NT2/D1 (cell line): ENCODE data around the gene PELI1.

Experiments
- SUZ12 ChIP-seq: IDR thresholded peaks from 2 replicates; pipeline ENCODE4 v1.6.1; 2011; ENCODE audit not compliant: insufficient read length, insufficient read depth; ENCODE audit errors: extremely low read depth
- YY1 ChIP-seq: IDR thresholded peaks from 2 replicates; pipeline ENCODE4 v1.6.1; 2011; ENCODE audit not compliant: insufficient read length, insufficient read depth
- ZNF274 ChIP-seq: IDR thresholded peaks from 2 replicates; pipeline ENCODE4 v1.6.1; 2011; ENCODE audit warnings: mild to moderate bottlenecking, low read depth, low read length

DNA sequence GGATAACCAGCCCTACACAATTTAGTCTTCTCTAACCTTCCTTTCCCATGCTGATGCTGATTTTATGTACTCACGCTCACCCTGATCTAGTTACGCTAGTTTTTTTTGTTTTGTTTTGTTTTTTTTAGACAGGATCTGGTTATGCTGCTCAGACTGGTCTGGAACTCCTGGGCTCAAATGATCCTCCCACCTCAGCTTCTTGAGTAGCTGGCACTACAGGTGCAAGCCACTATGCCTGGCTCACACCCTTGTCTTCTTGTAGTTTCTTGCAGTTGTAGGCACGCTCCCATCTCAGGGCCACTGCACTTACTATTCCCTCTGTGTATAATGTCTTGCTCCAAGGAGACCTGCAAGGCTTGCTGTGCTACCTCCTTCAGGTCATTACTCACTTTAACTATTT lies 6.2 kb downstream of the PELI1 start:
- TF ChIP-seq SUZ12 (no peak), ZNF274 (no peak), YY1 (no peak)
